Mesenchymal stem cell (in vitro differentiated cells and primary cell): ENCODE data around the gene RPA3.

ENCODE experiments used
- DNase-seq: peaks from one replicate; pipeline ENCODE4 v3.0.0-alpha.2; 2013
- H2AFZ ChIP-seq: one replicate; pipeline ENCODE4 v1.6.1; 2013; ENCODE audit warnings: low read depth, mild to moderate bottlenecking, control low read depth, inconsistent platforms, low read length, moderate library complexity
- H2AK5ac ChIP-seq: 2 replicates; pipeline ENCODE4 v1.6.1; 2013; ENCODE audit warnings: low read length, moderate library complexity, mild to moderate bottlenecking, inconsistent platforms; ENCODE audit not compliant: severe bottlenecking
- H2BK120ac ChIP-seq: one replicate; pipeline ENCODE4 v1.6.1; 2013; ENCODE audit warnings: low read depth, mild to moderate bottlenecking, inconsistent platforms, low read length, moderate library complexity
- H2BK12ac ChIP-seq, 2 experiments: one replicate each; pipeline ENCODE4 v1.6.1; 2013; ENCODE audit warnings: inconsistent platforms in 2 of 2, low read length in 2 of 2, mild to moderate bottlenecking in 2 of 2, moderate library complexity in 2 of 2, control low read depth in 1 of 2
- H2BK15ac ChIP-seq: one replicate; pipeline ENCODE4 v1.6.1; 2013; ENCODE audit warnings: mild to moderate bottlenecking, low read depth, inconsistent platforms; ENCODE audit not compliant: poor library complexity, severe bottlenecking
- H2BK5ac ChIP-seq: 2 replicates; pipeline ENCODE4 v1.6.1; 2013; ENCODE audit warnings: low read depth, mild to moderate bottlenecking, low read length, control low read depth, inconsistent platforms; ENCODE audit not compliant: poor library complexity, severe bottlenecking
- H3K14ac ChIP-seq, 2 experiments: one replicate each; pipeline ENCODE4 v1.6.1; 2013; ENCODE audit warnings: inconsistent platforms in 2 of 2, low read length in 2 of 2, control low read depth in 1 of 2, mild to moderate bottlenecking in 1 of 2, moderate library complexity in 1 of 2
- H3K18ac ChIP-seq, 2 experiments: one replicate each; pipeline ENCODE4 v1.6.1; 2013; ENCODE audit warnings: inconsistent platforms in 2 of 2, low read length in 2 of 2, control low read depth in 1 of 2, low read depth in 1 of 2, mild to moderate bottlenecking in 1 of 2
- H3K23ac ChIP-seq, 2 experiments: one replicate each; pipeline ENCODE4 v1.6.1; 2013; ENCODE audit warnings: inconsistent platforms in 2 of 2, low read length in 2 of 2, mild to moderate bottlenecking in 2 of 2, moderate library complexity in 2 of 2, control low read depth in 1 of 2
- H3K27ac ChIP-seq: 2 replicates; pipeline ENCODE4 v1.5.1; 2013; ENCODE audit warnings: mild to moderate bottlenecking, moderate library complexity, low read length, control low read depth, inconsistent platforms; ENCODE audit not compliant: poor library complexity, severe bottlenecking
- H3K27me3 ChIP-seq, 2 experiments: 2 replicates each; pipeline versions ENCODE4 v1.6.1 to v1.7.0; 2013; ENCODE audit warnings: low read length in 2 of 2, mild to moderate bottlenecking in 2 of 2, moderate library complexity in 2 of 2, control low read depth in 1 of 2, inconsistent platforms in 1 of 2; ENCODE audit not compliant: control insufficient read depth in 1 of 2, insufficient read depth in 1 of 2
- H3K36me3 ChIP-seq, 2 experiments: 2 replicates each; pipeline versions ENCODE4 v1.6.1 to v1.7.0; 2013; ENCODE audit warnings: low read length in 2 of 2, control low read depth in 1 of 2, inconsistent platforms in 1 of 2, low read depth in 1 of 2, mild to moderate bottlenecking in 1 of 2; ENCODE audit not compliant: insufficient read depth in 2 of 2, control insufficient read depth in 1 of 2
- H3K4ac ChIP-seq, 2 experiments: one replicate each; pipeline ENCODE4 v1.6.1; 2013; ENCODE audit warnings: inconsistent platforms in 2 of 2, low read length in 2 of 2, mild to moderate bottlenecking in 2 of 2, moderate library complexity in 2 of 2, control low read depth in 1 of 2, low read depth in 1 of 2
- H3K4me1 ChIP-seq: 2 replicates; pipeline ENCODE4 v1.6.1; 2013; ENCODE audit warnings: low read depth, low read length, control low read depth; ENCODE audit not compliant: control insufficient read depth, insufficient read depth
- H3K4me2 ChIP-seq: 2 replicates; pipeline ENCODE4 v1.6.1; 2013; ENCODE audit warnings: low read length, mild to moderate bottlenecking, inconsistent platforms; ENCODE audit not compliant: poor library complexity, severe bottlenecking
- H3K4me3 ChIP-seq, 2 experiments: 2 replicates each; pipeline versions ENCODE4 v1.5.1 to v1.7.0; 2013; ENCODE audit warnings: low read length in 2 of 2, mild to moderate bottlenecking in 2 of 2, control low read depth in 1 of 2, low read depth in 1 of 2; ENCODE audit not compliant: insufficient read depth in 1 of 2
- H3K79me1 ChIP-seq: replicated peaks from 2 replicates; pipeline ENCODE4 v1.6.1; 2013; ENCODE audit warnings: mild to moderate bottlenecking, control low read depth, low read length, inconsistent platforms; ENCODE audit not compliant: poor library complexity, severe bottlenecking
- H3K9ac ChIP-seq: 2 replicates; pipeline ENCODE4 v1.7.0; 2013; ENCODE audit warnings: mild to moderate bottlenecking, low read length, moderate library complexity
- H3K9me3 ChIP-seq: 2 replicates; pipeline ENCODE4 v1.7.0; 2013; ENCODE audit warnings: mild to moderate bottlenecking, low read length; ENCODE audit not compliant: control insufficient read depth
- H4K8ac ChIP-seq: one replicate; pipeline ENCODE4 v1.6.1; 2013; ENCODE audit warnings: inconsistent platforms, mild to moderate bottlenecking, low read length, moderate library complexity
- H4K91ac ChIP-seq: one replicate; pipeline ENCODE4 v1.6.1; 2013; ENCODE audit warnings: mild to moderate bottlenecking, low read length, inconsistent platforms
- WGBS: methylation state at CpG from one replicate; pipeline ENCODE4 v1.1.7; 2013; ENCODE audit warnings: mixed read lengths; 5-methylcytosine and 5-hydroxymethylcytosine counted together

RPA3 gene

GRCh38 chr7:7653593-7654187 lies 64.7 kb downstream of the RPA3 start:
- no peaks in the 10 kb centered on the region for H3K9me3 ChIP-seq
- no peak overlapping the region for H2BK15ac ChIP-seq
- no peak overlapping the region for H3K4ac ChIP-seq
- H3K4me3 ChIP-seq = no peak overlapping the region
- H3K14ac ChIP-seq = no peak overlapping the region
- H3K9ac ChIP-seq = no peak overlapping the region
- H3K18ac ChIP-seq = no peak overlapping the region
- DNase-seq = peak; percentile 26
- H3K36me3 ChIP-seq = no peaks in the 10 kb centered on the region
- H2AFZ ChIP-seq = no peak overlapping the region
- no peak overlapping the region for H3K4me2 ChIP-seq
- H3K27ac ChIP-seq = no peak overlapping the region
- no peak overlapping the region for H2BK5ac ChIP-seq
- no peak overlapping the region for H3K23ac ChIP-seq
- H2BK12ac ChIP-seq = no peak overlapping the region
- H3K4me1 ChIP-seq = no peaks in the 10 kb centered on the region
- H2BK120ac ChIP-seq = no peak overlapping the region
- H4K8ac ChIP-seq = no peak overlapping the region
- no peak overlapping the region for H2AK5ac ChIP-seq
- peaks cover 25% of the 10 kb centered on the region for H3K79me1 ChIP-seq
- H4K91ac ChIP-seq = no peak overlapping the region
- 37% methylated on average over 2 of the region's 3 CpGs for WGBS
- no peaks in the 10 kb centered on the region for H3K27me3 ChIP-seq

GRCh38 chr7:7652798-7653540 lies 65.4 kb downstream of the RPA3 start:
- Histone ChIP-seq H2BK120ac (no peak overlapping the region), H3K18ac (no peak overlapping the region), H2BK12ac (no peak overlapping the region), H3K14ac (no peak overlapping the region), H3K4me3 (no peak overlapping the region), H3K79me1 (peaks cover 23% of the 10 kb centered on the region), H4K8ac (no peak overlapping the region), H2BK15ac (no peak overlapping the region), H3K4me1 (no peaks in the 10 kb centered on the region), H2BK5ac (no peak overlapping the region), H3K23ac (no peak overlapping the region), H3K36me3 (no peaks in the 10 kb centered on the region), H4K91ac (no peak overlapping the region), H3K9me3 (no peaks in the 10 kb centered on the region), H3K9ac (no peak overlapping the region), H3K4me2 (no peak overlapping the region), H2AFZ (no peak overlapping the region), H3K4ac (no peak overlapping the region), H3K27ac (no peak overlapping the region), H2AK5ac (no peak overlapping the region), H3K27me3 (no peaks in the 10 kb centered on the region)
- no CpG with 5 or more reads among the region's 1 CpG for WGBS
- DNase-seq = no peak

GRCh38 chr7:7651479-7651878 lies 66.9 kb downstream of the RPA3 start:
- H3K4ac ChIP-seq = no peak overlapping the region
- no peak overlapping the region for H3K27ac ChIP-seq
- H2AK5ac ChIP-seq = no peak overlapping the region
- no peak overlapping the region for H3K14ac ChIP-seq
- no peaks in the 10 kb centered on the region for H3K4me1 ChIP-seq
- no peak overlapping the region for H3K23ac ChIP-seq
- H3K9me3 ChIP-seq = no peaks in the 10 kb centered on the region
- DNase-seq = no peak
- no peak overlapping the region for H4K8ac ChIP-seq
- H3K18ac ChIP-seq = no peak overlapping the region
- H4K91ac ChIP-seq = no peak overlapping the region
- H3K4me3 ChIP-seq = no peak overlapping the region
- peaks cover 29% of the 10 kb centered on the region for H3K79me1 ChIP-seq
- no peak overlapping the region for H2BK12ac ChIP-seq
- no peak overlapping the region for H2AFZ ChIP-seq
- H3K4me2 ChIP-seq = no peak overlapping the region
- no peaks in the 10 kb centered on the region for H3K36me3 ChIP-seq
- H3K27me3 ChIP-seq = no peaks in the 10 kb centered on the region
- 67% methylated on average over 1 of the region's 3 CpGs for WGBS
- no peak overlapping the region for H2BK5ac ChIP-seq
- H3K9ac ChIP-seq = peak overlapping the region; percentile 3
- H2BK120ac ChIP-seq = no peak overlapping the region
- no peak overlapping the region for H2BK15ac ChIP-seq

GRCh38 chr7:7650682-7651206 lies 67.7 kb downstream of the RPA3 start:
- Histone ChIP-seq H2BK5ac (no peak overlapping the region), H4K8ac (no peak overlapping the region), H3K4me1 (no peaks in the 10 kb centered on the region), H3K79me1 (peaks cover 31% of the 10 kb centered on the region), H3K14ac (no peak overlapping the region), H3K9ac (no peak overlapping the region), H4K91ac (no peak overlapping the region), H3K27ac (no peak overlapping the region), H2BK12ac (no peak overlapping the region), H3K9me3 (no peaks in the 10 kb centered on the region), H2BK120ac (no peak overlapping the region), H3K23ac (no peak overlapping the region), H3K27me3 (no peaks in the 10 kb centered on the region), H3K4ac (no peak overlapping the region), H3K4me3 (no peak overlapping the region), H2AK5ac (no peak overlapping the region), H2BK15ac (no peak overlapping the region), H3K4me2 (no peak overlapping the region), H2AFZ (no peak overlapping the region), H3K18ac (no peak overlapping the region), H3K36me3 (no peaks in the 10 kb centered on the region)
- no peak for DNase-seq
- 94% methylated on average over 2 of the region's 2 CpGs for WGBS
